Activated CD4-positive, alpha-beta T cell treated with anti-CD3 and anti-CD28 coated beads, Interleukin-2, amount 50 U/mL, for 1 hour (primary cell): ENCODE data around the gene NUBP2.

Source experiments
- DNase-seq: peaks from one replicate; pipeline ENCODE4 v3.0.0-alpha.2; 2020

The NUBP2 gene

GRCh38 chr16:1772908-1773702, 9.7 kb upstream of the NUBP2 start, which contains the start of gene MRPS34:
Gene MRPS34 (minus strand): TSS chr16:1773134. CDS start chr16:1773119, 15 bp downstream.
- peak; percentile 75 for DNase-seq

GRCh38 chr16:1773703-1774447, 8.9 kb upstream of the NUBP2 start:
- no peak for DNase-seq

- DNase-seq: no peak
Measured at GRCh38 chr16:1774448-1774780, 8.3 kb upstream of the NUBP2 start.

- DNase-seq: no peak
Measured at GRCh38 chr16:1775006-1775845, 7.5 kb upstream of the NUBP2 start.

- no peak for DNase-seq
Measured at GRCh38 chr16:1775846-1776671, 6.7 kb upstream of the NUBP2 start.

GRCh38 chr16:1776672-1776955, 6.1 kb upstream of the NUBP2 start:
- DNase-seq: no peak

- no peak for DNase-seq
Measured at GRCh38 chr16:1776991-1777374, 5.8 kb upstream of the NUBP2 start.

GRCh38 chr16:1777375-1778199, 5.2 kb upstream of the NUBP2 start:
- DNase-seq: no peak

- no peak for DNase-seq
Measured at GRCh38 chr16:1778200-1779179, 4.3 kb upstream of the NUBP2 start.

- no peak for DNase-seq
Measured at GRCh38 chr16:1779234-1779701, 3.5 kb upstream of the NUBP2 start.

GRCh38 chr16:1779741-1780676, 2.8 kb upstream of the NUBP2 start:
- DNase-seq: no peak

- DNase-seq: no peak
Measured at GRCh38 chr16:1780677-1781072, 2.1 kb upstream of the NUBP2 start.

- no peak for DNase-seq
Measured at GRCh38 chr16:1781254-1781653, 1.5 kb upstream of the NUBP2 start.

- peak; percentile 26 for DNase-seq
Measured at GRCh38 chr16:1781758-1782407, 877 bp upstream of the NUBP2 start.

- DNase-seq: no peak
Measured at GRCh38 chr16:1784977-1785845, 2.5 kb downstream of the NUBP2 start.

GRCh38 chr16:1785846-1786170, 3.0 kb downstream of the NUBP2 start:
- no peak for DNase-seq

GRCh38 chr16:1786242-1787055, 3.7 kb downstream of the NUBP2 start:
- no peak for DNase-seq
